ENCODE results near the gene MRPS6.

MRPS6 gene

DNA sequence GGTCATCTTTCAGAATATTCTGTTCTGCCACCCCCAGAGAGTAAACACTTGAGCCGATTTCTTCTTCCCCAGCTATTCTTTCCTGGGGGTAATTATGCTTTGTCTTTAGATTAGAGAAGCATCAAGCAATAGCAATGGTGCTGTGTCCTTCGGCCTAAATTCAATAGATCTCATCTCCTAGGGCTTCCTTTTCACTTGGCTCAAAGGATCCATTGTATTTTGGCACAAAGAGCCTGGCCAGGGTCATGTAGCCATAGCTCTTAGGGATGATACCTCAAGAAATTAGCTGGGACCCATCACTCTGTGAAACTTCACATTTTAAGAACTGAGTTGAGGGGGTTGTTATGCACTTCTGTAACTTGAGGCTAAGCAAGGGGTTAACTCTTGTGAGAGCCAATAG is 27.0 kb downstream of the MRPS6 start:
- DNase-seq (ENCODE audit: low read depth in 2 of 2) = no peak

DNA sequence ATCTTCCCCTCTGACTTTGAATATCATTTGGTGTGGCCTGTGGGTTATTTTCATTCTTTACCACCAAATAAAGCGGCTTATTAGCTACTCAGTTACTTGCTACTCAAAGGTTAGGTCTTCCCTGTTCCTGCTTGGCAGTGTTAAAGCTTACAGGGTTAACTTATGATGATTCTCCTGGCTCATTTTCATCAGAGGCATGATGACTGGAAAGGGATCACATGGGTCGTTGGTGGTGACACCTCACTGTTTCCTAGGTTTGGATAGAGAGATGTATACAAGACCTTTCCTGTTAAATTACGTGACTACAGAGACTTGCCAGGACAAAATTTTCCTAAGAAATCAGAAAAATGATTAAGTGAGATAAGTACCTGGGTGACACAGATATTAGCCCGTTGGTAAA is 27.4 kb downstream of the MRPS6 start:
- DNase-seq (ENCODE audit: low read depth in 2 of 2) = no peak

DNA sequence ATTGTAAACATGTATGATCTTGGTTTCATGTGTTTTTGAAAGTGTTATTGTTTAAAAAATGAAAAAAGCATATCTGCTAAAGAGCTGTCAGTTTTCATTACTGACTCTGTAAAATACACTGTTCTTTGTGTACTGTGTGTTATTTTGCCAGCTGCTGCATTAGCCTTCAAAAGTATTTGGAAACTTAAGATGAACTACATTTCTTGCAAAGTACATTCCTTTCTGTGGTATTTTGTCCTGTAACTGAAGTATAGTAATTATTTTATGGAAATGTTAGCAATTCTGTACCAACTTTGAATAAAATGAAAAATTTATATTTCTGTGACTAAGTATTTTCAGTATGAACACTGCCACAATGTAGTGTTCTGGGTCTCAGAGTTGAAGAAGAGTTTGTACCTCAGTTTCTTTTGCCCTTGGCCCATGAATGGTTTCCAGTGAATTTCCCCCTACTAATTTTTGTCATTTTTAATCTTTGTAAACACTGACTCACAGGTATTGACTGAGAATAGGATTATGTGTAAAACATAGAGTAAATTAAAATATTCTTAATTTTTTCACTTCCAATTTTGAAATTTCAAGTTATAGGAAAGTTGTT is 32.7 kb downstream of the MRPS6 start:
- no peak for DNase-seq (ENCODE audit: low read depth in 2 of 2)

DNA sequence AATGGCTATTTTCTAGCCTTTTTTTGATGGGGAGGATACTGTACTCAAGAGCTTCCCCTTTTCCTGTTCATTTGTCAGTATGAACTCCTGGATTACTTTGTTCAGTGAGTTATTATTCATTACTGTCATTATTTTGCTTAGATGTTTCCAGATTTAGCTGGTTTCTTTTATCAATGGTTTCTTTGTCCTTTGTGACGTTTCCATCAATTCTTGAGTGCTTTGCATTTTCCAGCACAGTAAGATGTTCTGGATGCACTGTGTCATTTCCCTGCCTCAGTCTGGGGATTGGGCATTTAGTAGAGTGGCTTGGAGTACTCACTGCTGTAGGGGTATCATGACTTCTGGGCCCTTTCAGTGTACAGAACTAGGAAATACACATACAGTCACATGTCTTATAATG is 34.2 kb downstream of the MRPS6 start:
- no peak for DNase-seq (ENCODE audit: low read depth in 2 of 2)

DNA sequence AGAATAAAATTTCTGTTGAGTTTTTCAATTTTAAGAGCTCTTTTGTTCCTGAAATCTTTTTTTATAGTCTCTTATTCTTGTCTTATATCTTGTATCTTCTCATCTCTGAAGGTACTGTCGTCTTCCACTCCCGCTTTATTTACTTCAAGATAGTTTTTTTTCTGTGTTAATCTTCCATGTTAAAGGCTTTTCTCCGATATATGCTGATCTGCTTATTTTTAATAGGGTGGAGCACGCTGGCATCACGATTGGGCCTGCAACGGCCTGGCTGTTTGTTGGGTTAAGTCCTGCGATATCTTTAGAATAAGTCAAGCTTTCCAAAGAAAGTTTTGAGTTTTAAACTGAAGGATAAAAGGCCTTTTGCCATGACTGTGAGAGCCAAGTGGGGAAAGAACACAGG is 35.7 kb downstream of the MRPS6 start:
- DNase-seq (ENCODE audit: low read depth in 2 of 2) = no peak

DNA sequence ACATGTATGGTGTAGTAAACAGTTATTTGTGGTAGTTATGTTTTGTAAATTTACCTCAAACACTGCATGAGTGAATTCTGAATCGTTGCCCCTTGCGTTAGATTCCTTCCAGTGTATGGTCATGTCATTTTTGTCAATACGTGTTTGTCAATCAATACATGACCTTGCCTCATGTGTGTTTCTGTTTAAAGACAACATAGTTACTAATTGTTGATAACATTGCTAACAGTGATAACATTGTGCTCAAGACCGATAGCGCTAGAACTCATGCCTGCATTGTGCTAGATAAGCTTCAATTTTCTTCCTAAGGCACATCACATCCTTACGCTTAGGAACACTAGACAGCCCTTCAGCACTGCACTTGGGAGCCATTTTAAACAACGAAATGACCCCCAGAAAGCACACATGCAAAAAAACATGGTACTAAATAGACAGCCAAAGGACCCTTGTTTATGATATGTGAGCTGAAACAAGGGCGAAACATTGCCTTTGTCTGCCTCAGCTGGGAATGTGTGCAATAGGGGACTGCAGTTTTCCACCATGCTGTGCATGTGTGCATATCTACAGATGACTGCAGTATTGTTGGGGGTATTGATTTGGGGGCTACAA is 37.3 kb downstream of the MRPS6 start:
- no peak for DNase-seq (ENCODE audit: low read depth in 2 of 2)

DNA sequence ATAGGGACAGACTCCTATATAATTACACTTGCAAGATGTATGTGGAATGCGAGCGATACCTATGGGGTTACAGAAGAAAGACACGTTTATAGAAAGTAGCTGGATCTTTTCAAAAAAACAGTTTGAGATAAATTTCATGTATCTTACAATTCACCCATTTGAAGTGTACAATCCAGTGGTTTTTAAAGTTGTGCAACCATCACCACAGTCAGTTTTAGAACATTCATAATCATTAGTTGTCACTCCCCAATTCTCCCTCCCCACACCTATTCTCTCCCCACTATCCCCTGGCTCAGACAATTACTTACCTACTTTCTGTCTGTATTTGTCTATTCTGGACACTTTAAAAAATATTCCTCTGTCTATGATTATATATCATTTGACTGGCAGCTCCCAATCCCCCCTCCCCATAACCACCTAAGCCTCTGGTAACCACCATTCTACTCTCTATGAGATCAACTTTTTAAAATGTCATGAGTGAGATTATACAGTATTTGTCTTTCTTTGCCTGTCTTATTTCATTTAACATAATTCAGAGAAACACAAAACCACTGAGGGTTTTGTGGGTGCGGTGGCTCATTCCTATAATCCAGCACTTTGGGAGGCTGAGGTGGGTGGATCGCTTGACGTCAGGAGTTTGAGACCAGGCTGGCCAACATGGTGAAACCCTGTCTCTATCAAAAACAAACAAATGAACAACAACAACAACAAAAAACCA is 39.1 kb downstream of the MRPS6 start:
- no peak for DNase-seq (ENCODE audit: low read depth in 2 of 2)

DNA sequence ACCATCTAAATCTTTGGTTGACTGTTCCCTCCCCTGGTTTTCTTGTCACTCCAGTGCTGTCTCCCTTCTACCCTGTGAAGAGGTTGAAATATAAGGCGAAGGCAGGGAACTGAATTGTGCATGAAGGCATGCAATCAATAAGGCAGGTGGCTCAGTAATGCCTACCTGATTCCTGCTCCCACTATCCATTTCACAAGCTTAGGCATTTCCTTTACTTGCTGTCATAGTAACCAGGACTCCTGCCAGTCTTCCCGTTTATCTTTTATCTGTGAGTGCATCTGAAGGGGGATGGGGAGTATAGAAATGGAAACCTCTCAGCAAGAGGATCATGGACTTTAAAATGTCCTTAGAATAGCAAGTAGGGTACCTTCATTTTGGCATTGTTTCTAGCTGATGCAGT is 40.5 kb downstream of the MRPS6 start:
- DNase-seq (ENCODE audit: low read depth in 2 of 2) = no peak

DNA sequence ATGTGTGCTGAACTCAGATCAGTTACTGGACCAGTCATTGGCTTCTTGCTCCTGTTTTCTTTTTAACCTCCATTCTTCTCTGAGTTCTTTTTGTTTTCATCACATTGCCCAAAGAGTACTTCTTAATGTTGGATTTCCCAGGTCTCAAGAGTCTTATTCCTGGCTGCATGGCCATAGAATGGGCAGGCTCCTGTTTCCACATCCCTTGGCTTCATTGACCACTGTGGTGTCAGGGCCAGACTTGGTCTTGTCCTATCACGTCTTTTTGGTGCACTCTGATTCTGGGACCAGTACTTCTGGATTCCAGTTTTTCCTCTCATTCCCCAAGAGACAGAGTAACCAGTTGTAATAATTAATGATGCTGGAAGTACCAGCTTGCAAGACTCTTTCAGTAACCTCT is 41.8 kb downstream of the MRPS6 start:
- no peak for DNase-seq (ENCODE audit: low read depth in 2 of 2)

DNA sequence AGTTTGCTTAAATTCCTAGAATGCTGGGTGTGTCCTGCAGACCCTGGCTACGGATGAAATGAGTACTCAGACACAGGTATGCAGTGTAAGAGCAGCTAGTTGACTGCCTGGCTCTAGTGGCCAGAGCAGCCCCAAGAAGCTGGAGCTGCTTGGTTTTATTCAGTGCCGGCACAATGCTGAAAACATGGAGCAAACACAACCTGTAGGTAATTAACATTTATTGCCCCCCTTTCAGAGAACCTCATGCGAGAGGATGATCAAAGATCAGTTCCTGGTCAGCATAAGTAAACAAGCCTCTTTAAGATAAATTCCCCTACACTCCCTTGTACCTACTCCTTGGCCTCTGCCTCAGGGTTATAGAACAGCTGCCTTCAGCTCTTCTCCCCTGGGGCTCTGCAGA is 43.2 kb downstream of the MRPS6 start:
- no peak for DNase-seq (ENCODE audit: low read depth in 2 of 2)

DNA sequence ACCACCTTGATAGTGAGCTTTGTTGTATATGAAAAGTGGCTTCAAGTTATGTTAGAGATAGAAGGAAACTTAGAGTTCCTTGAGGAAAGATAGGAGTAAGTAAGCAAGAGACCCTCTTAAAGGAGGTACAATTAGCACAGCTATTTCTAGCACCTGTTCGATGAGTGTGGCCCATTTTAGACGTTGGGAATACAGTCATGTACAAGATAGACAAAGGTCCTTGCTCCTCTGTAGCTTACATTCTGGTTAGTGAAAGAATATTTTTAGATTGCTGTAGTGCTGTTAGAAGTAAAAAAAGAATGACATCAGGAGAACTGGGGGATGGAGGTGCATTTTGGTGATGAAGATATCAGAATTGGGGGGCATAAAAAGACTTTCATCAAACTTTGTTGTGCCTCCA is 47.5 kb downstream of the MRPS6 start:
- DNase-seq (ENCODE audit: low read depth in 2 of 2) = no peak

DNA sequence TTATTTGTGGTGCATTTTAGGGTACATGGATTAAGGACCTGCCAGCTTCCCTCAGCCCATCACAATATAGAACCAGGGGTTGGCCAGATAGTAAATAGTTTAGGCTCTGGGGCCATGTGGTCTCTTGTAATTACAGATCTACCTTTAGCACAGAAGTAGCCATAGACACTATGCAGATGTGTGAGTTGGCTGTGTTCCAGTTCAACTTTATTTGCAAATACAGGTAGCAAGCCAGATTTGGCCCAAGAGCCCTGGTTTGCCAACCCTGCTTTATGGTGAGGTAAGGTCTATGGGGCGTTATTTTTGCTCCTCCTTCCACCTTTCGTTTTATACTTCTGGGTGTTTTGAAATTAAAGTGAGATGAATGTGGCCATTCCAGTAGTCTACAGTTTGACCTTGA is 48.7 kb downstream of the MRPS6 start:
- DNase-seq (ENCODE audit: low read depth in 2 of 2) = no peak

DNA sequence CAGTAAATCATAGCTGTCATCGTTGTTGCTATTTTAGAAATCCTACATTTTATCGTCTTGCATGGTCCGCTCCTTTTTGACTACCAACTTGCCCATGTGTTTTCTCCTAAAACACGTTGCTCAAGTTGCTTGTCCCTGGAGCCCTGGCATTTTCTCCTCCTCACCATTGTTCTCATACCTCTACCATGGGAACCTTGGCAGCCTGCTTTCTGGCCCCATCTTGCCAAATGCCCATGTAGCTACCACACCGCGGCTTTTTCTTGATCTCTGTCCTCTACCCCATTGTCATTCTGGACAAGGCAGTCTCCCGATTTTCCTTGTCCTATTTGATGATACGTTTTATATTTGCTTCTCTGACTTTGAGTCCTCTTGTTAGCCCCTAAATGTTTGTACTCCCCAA is 50.2 kb downstream of the MRPS6 start:
- no peak for DNase-seq (ENCODE audit: low read depth in 2 of 2)

DNA sequence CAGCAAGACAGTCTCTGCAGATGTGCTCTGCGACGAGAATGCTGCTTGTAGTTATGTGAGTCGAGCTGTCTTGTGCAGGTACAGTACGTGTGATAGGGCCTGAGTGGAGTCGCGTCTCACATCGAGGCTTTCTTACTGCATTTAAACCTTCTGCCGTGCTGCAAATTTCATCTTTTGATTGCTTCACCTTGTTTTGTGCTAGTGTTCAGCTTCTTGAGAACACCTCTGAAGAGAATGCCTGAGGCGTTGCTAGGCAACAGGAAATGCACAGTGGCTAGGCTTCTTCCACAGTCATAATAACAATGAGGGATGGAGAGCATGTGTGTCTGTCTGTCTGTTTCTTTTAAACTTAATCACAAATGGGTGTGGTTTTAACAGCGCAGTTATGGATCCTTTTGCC is 52.9 kb downstream of the MRPS6 start:
- no peak for DNase-seq (ENCODE audit: low read depth in 2 of 2)

DNA sequence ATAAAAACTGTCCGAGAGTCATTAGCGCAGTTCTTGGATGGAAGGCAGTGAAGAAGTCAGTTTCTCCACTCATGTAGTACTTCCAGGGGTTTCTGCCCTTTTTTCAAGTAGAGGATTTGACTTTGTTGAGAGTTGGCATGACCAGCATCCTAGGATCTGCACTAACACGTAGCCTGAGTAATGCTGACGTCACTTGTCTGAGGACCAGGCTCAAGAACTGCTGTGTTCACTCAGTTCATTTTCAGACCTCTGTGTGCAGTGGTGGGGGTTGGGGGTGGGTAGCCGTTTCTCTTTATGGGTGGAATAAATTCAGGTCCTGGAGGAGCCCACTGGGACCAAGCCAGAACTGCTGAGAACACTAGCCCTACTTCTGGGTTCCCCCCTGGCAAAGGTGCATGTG is 53.3 kb downstream of the MRPS6 start:
- no peak for DNase-seq (ENCODE audit: low read depth in 2 of 2)

DNA sequence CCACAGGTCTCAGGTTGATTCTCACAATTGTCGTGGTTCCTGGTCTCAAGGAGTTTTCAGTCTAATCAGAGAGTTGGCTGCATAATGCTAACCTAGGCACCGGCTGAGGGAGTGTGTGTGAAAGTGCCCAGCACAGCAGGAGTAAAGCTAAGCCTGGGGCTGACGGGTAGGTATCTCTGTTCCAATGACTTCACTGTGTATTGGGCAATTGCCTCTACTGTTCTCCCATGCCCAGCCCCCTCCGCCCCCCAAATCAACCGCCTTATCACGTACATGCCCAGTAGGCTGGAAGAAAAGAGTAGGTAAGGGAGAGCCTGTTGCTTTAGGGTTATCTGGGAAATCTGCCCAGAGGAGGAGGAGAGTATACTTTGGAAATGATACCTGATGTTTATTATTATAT is 54.7 kb downstream of the MRPS6 start:
- DNase-seq (ENCODE audit: low read depth in 2 of 2) = no peak

DNA sequence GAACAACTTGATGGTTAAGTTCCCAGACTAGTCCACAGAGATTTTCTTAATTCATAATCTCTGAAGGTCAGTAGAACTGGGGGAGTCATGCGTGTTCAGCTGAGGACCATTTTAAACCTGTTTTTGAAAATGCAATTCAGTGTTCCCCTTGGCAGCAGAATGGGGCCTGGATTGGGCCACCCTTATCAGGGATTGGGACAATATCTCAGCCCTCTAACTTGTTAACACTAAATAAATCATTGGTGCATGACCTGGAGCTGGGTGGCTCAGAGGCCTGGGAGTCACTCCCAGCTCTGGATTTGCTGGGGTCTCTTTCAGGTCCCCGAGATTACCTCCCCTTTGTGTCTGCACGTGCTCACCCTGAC is 55.3 kb downstream of the MRPS6 start:
- no peak for DNase-seq (ENCODE audit: low read depth in 2 of 2)

DNA sequence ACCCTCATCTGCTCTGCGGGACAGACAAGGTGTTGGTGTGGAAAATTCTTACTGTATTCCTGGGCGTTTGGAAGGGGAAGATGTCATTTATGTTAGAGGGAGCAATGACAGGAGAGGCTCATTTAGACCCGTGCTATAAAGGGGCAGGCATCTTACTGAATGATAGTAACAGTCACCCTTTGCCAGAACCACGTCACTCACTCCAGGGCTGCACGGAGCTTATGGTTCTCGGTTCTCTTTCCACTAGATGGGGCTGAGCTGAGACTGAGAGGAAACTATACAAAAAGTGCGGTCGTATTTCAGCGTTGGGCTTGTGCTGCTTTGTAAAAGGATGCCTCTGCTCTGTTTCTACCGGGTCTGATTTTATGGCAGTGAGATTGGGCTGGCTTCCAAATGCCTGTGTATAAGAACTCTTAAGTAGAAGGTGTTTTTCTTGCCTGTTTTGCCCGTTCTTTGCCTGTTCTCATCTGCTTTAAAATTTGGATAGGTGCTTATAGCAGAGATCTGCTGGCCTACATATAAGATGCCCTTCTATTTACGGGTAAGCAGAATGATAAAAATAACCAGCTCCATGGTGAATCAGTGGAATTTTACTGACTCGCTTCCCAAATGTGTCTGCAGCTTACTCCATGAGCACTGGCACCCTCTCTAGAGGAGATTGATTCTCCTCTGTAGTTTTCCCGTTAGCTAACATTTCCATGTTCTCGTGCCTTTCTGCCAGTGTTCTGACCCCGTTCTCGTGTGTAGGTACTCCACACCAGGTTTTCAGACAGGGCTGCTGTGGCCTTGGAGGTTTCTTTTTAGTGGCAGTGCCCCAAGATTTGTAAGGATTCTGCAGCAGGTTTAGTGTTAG is 55.9 kb downstream of the MRPS6 start:
- peak; percentile 7 to 33 for DNase-seq (ENCODE audit: low read depth in 2 of 2)

DNA sequence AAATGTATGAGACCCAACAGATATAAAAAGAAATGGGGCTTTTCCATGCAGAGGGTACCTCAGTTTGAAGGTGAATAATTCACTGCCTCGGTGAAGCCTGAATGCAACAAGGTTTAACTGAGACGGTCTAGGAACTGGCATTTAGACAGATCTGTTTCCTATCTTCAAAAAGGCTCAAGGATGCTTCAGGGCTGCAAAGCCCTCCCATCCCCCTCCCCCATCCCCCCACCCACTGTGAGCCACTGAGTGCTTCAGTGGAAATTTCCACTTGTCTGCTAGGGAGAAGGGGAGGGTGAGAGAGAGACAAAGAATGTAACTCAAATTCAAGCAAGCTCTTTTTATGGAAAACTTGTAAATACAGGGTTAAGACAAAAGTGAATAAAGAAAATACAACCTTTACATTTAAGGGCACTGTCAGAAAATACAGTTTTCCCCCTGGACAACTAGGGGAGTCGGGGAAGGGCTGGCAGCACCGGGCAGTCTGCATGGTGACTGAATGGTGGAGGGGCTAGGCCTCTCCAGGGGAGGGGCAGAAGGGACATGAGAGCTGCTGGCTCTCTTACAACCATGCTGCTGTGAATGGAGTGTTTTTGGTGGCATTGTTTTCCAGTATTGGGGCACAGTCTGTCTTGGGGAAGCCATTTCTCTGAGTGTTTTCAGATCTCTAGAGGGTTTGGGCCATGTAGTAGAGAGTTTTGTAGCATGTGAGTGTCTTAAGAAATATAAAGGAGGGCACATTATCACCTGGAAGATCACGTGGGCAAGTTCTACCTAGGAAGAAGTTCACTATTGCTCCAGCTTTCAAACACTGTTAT is 56.7 kb downstream of the MRPS6 start:
- DNase-seq (ENCODE audit: low read depth in 2 of 2) = no peak

DNA sequence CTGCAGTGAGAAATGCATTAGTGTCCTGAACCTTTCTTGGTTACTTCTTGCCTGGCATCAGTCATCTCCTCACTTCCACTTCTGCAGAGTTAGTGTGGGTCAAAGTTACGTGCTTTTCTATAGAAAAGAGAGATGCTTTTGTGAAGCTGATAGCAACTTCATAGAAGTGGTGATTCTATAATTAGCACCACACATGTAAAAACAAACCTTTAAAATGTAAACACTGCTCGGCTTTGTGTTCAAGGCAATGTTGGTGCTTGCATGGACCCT is 57.3 kb downstream of the MRPS6 start:
- DNase-seq (ENCODE audit: low read depth in 2 of 2) = no peak

DNA sequence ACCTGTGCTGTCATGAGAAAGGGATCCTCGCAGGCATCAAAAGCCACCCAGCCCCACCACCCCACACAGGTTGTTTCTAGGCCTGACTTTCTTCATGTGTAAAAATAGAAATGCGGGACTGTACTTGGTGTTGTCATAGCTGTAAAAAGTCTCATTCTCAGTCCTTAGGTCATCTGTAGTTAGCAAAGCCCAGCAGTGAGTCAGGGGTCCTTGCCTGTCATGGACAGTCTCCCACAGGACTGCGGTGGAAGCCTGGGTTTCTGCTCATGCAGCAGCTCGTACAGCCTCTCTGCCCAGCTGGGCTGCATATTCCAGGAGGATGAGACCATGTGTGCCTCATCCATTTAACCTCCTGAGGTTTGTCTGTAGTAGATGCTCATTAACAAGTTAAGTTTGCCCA is 58.2 kb downstream of the MRPS6 start:
- no peak for DNase-seq (ENCODE audit: low read depth in 2 of 2)

DNA sequence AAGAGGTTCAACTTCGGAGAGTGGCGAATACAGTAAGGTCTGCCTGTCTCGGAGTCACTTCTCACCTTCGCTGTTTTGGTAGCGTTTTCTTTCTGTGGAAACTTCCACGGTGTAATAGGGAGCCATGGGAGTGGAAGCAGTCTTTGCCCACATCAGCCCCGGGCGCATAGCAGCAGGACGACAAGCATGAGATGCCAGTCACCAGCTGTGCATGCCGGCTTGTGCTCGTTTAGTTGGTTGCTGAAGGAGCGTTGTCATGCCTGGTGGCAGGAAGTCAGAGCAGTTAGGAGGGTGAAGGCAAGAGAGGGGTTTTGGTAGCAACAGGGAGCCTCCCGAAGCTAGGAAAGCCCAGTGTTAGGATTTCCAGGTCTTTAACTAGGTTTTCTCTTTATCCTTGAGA is 58.8 kb downstream of the MRPS6 start:
- no peak for DNase-seq (ENCODE audit: low read depth in 2 of 2)
